ENCODE measurements around the gene KCTD13.
A peak's percentile ranks its signal among the peaks of the same experiment; 100 is the strongest.
"Not testable (repeated sequence)": the region's sequence is repeated elsewhere in the genome, so short reads cannot be mapped to it uniquely, and the experiment has no call there.

The KCTD13 gene

GRCh38 chr16:29962344-29962994 is 36.4 kb upstream of the KCTD13 start:
- peak overlapping the region; percentile 63 for H3K9ac ChIP-seq (ENCODE audit: low read depth, low read length)
- no peaks in the 10 kb centered on the region for H3K27me3 ChIP-seq (ENCODE audit: insufficient read depth, low read length, poor library complexity)
- H2AFZ ChIP-seq (ENCODE audit: low read depth, low read length) = peak overlapping the region; percentile 94
- H3K4me1 ChIP-seq (ENCODE audit: insufficient read depth, low read length) = peaks cover 21% of the 10 kb centered on the region
- H3K27ac ChIP-seq (ENCODE audit: low read length) = peak overlapping the region; percentile 78
- peak overlapping the region; percentile 29 to 88; a peak in 3 of 4 replicates for H3K4me3 ChIP-seq (ENCODE audit: low read depth in 1 of 2, low read length in 2 of 2)
- ATAC-seq (ENCODE audit: insufficient read depth, low read depth) (no peak), DNase-seq (no peak)
- H3K4me2 ChIP-seq (ENCODE audit: insufficient read depth, low read length) = peak overlapping the region; percentile 97
- peaks cover 8% of the 10 kb centered on the region for H3K79me2 ChIP-seq (ENCODE audit: insufficient read depth, low read length)
- H4K20me1 ChIP-seq (ENCODE audit: insufficient read depth, low read length) = no peaks in the 10 kb centered on the region
- no peaks in the 10 kb centered on the region for H3K9me3 ChIP-seq (ENCODE audit: insufficient read depth, low read length, severe bottlenecking)
- peaks cover 5% of the 10 kb centered on the region; the same call in 1 of the 2 replicates for H3K36me3 ChIP-seq (ENCODE audit: insufficient read depth, low read length)
- TF ChIP-seq EZH2 (IDR thresholded peaks at IDR 0.05; ENCODE audit: borderline replicate concordance, low read depth, low read length, severe bottlenecking) (no peak), CTCF (IDR thresholded peaks at IDR 0.05; ENCODE audit: borderline replicate concordance, extremely low read depth, low read length, poor library complexity, severe bottlenecking) (no peak)

- Histone ChIP-seq H3K27me3 (ENCODE audit: insufficient read depth, low read length, poor library complexity) (no peaks in the 10 kb centered on the region), H3K9ac (ENCODE audit: low read depth, low read length) (peak within 1 kb of the TSS; percentile 63), H3K27ac (ENCODE audit: low read length) (peak within 1 kb of the TSS; percentile 88), H3K9me3 (ENCODE audit: insufficient read depth, low read length, severe bottlenecking) (no peaks in the 10 kb centered on the region), H3K4me3 (ENCODE audit: low read depth in 1 of 2, low read length in 2 of 2) (peak within 1 kb of the TSS; percentile 29 to 88; a peak in 3 of 4 replicates), H3K36me3 (ENCODE audit: insufficient read depth, low read length) (peaks cover 5% of the 10 kb centered on the region; the same call in 1 of the 2 replicates), H2AFZ (ENCODE audit: low read depth, low read length) (peak within 1 kb of the TSS; percentile 94), H4K20me1 (ENCODE audit: insufficient read depth, low read length) (no peaks in the 10 kb centered on the region), H3K79me2 (ENCODE audit: insufficient read depth, low read length) (peaks cover 8% of the 10 kb centered on the region), H3K4me1 (ENCODE audit: insufficient read depth, low read length) (peaks cover 21% of the 10 kb centered on the region), H3K4me2 (ENCODE audit: insufficient read depth, low read length) (peak within 1 kb of the TSS; percentile 97)
- TF ChIP-seq EZH2 (IDR thresholded peaks at IDR 0.05; ENCODE audit: borderline replicate concordance, low read depth, low read length, severe bottlenecking) (no peak), CTCF (IDR thresholded peaks at IDR 0.05; ENCODE audit: borderline replicate concordance, extremely low read depth, low read length, poor library complexity, severe bottlenecking) (peak; percentile 41)
- peak; percentile 89 for ATAC-seq (ENCODE audit: insufficient read depth, low read depth)
- DNase-seq = peak; percentile 95
Measured at GRCh38 chr16:29961479-29962343, 35.7 kb upstream of the KCTD13 start, which contains the start of gene TMEM219. Gene TMEM219 (plus strand): TSS chr16:29962079. CDS start chr16:29963144, 1,065 bp downstream.

- Histone ChIP-seq H3K79me2 (ENCODE audit: insufficient read depth, low read length) (peaks cover 8% of the 10 kb centered on the region), H3K9ac (ENCODE audit: low read depth, low read length) (peak overlapping the region; percentile 63), H3K9me3 (ENCODE audit: insufficient read depth, low read length, severe bottlenecking) (no peaks in the 10 kb centered on the region), H3K4me2 (ENCODE audit: insufficient read depth, low read length) (peak overlapping the region; percentile 97), H3K27me3 (ENCODE audit: insufficient read depth, low read length, poor library complexity) (no peaks in the 10 kb centered on the region), H4K20me1 (ENCODE audit: insufficient read depth, low read length) (no peaks in the 10 kb centered on the region), H3K4me3 (ENCODE audit: low read depth in 1 of 2, low read length in 2 of 2) (peak overlapping the region; percentile 29 to 88; a peak in 3 of 4 replicates), H2AFZ (ENCODE audit: low read depth, low read length) (peak overlapping the region; percentile 87), H3K36me3 (ENCODE audit: insufficient read depth, low read length) (peaks cover 5% of the 10 kb centered on the region; the same call in 1 of the 2 replicates), H3K4me1 (ENCODE audit: insufficient read depth, low read length) (peaks cover 21% of the 10 kb centered on the region), H3K27ac (ENCODE audit: low read length) (peak overlapping the region; percentile 88)
- no peak for DNase-seq
- no peak for TF ChIP-seq EZH2 (IDR thresholded peaks at IDR 0.05; ENCODE audit: borderline replicate concordance, low read depth, low read length, severe bottlenecking)
- no peak for TF ChIP-seq CTCF (IDR thresholded peaks at IDR 0.05; ENCODE audit: borderline replicate concordance, extremely low read depth, low read length, poor library complexity, severe bottlenecking)
- ATAC-seq (ENCODE audit: insufficient read depth, low read depth) = no peak
Measured at GRCh38 chr16:29961127-29961478, 35.1 kb upstream of the KCTD13 start.

GRCh38 chr16:29959821-29960220 is 33.8 kb upstream of the KCTD13 start:
- DNase-seq; H4K20me1 ChIP-seq (ENCODE audit: insufficient read depth, low read length); H3K27ac ChIP-seq (ENCODE audit: low read length); H3K79me2 ChIP-seq (ENCODE audit: insufficient read depth, low read length); H3K27me3 ChIP-seq (ENCODE audit: insufficient read depth, low read length, poor library complexity); H3K4me3 ChIP-seq (ENCODE audit: low read depth in 1 of 2, low read length in 2 of 2); H2AFZ ChIP-seq (ENCODE audit: low read depth, low read length); H3K4me2 ChIP-seq (ENCODE audit: insufficient read depth, low read length); H3K36me3 ChIP-seq (ENCODE audit: insufficient read depth, low read length); H3K9me3 ChIP-seq (ENCODE audit: insufficient read depth, low read length, severe bottlenecking); ATAC-seq (ENCODE audit: insufficient read depth, low read depth); H3K9ac ChIP-seq (ENCODE audit: low read depth, low read length): not testable (repeated sequence)
- H3K4me1 ChIP-seq (ENCODE audit: insufficient read depth, low read length) = peaks cover 21% of the 10 kb centered on the region

All from DND-41 (cell line).